NB4 (cell line): ENCODE results near the gene INSR.

Experiments
- CTCF ChIP-seq: IDR thresholded peaks from one replicate; pipeline ENCODE4 v1.5.1; 2012; ENCODE audit warnings: low read depth, low read length
- POLR2A ChIP-seq: IDR thresholded peaks from 2 replicates; pipeline ENCODE4 v1.6.1; 2011; ENCODE audit warnings: mild to moderate bottlenecking; ENCODE audit not compliant: insufficient read length; ENCODE audit errors: extremely low read depth

GRCh38 chr19:7292950-7293761 lies 1.1 kb downstream of the INSR start:
- TF ChIP-seq POLR2A = no peak
- no peak for TF ChIP-seq CTCF
